GM23338 (cell line): ENCODE data around the gene ENOX1. TPM values are rescaled to one million over a fixed set of nuclear protein-coding genes. Genes with fewer than 3 reads are reported as not detected.

Experiments
- ATAC-seq: fragments of 200-7000 bp; cut with Tn5 transposase; 3 replicates; pipeline ENCODE4 v1.9.1; 2020
- DNase-seq: peaks from one replicate; pipeline ENCODE4 v3.0.0-alpha.2; 2015; ENCODE audit warnings: low spot score
- H2AFZ ChIP-seq: fragments of 200-600 bp; sonication (generic); 2 replicates; pipeline ENCODE4 v1.8.0; 2016; ENCODE audit warnings: antibody characterized with exemption, mild to moderate bottlenecking, moderate library complexity
- H3F3A ChIP-seq: fragments of 200-600 bp; sonication (generic); replicated peaks from 2 replicates; pipeline ENCODE4 v1.8.0; 2017; ENCODE audit warnings: antibody characterized with exemption, mixed run types, low read depth
- H3K27ac ChIP-seq: fragments of 200-600 bp; sonication (generic); 2 replicates; pipeline ENCODE4 v1.6.1; 2016; ENCODE audit warnings: low read depth
- H3K27me3 ChIP-seq: fragments of 200-600 bp; sonication (generic); 2 replicates; pipeline ENCODE4 v1.8.0; 2016; ENCODE audit warnings: mild to moderate bottlenecking, mixed run types, moderate library complexity; ENCODE audit not compliant: insufficient read depth
- H3K36me3 ChIP-seq: fragments of 200-600 bp; sonication (generic); 2 replicates; pipeline ENCODE4 v1.8.0; 2016; ENCODE audit warnings: mild to moderate bottlenecking; ENCODE audit not compliant: insufficient read depth
- H3K4me1 ChIP-seq: fragments of 200-600 bp; sonication (generic); 2 replicates; pipeline ENCODE4 v1.8.0; 2016; ENCODE audit warnings: mild to moderate bottlenecking, moderate library complexity; ENCODE audit not compliant: insufficient read depth
- H3K4me2 ChIP-seq: fragments of 200-600 bp; sonication (generic); 2 replicates; pipeline ENCODE4 v1.7.1; 2017; ENCODE audit warnings: mixed run types
- H3K4me3 ChIP-seq: fragments of 200-600 bp; sonication (generic); 2 replicates; pipeline ENCODE4 v1.6.1; 2016; ENCODE audit warnings: mixed run types
- H3K79me2 ChIP-seq: fragments of 200-600 bp; sonication (generic); replicated peaks from 2 replicates; pipeline ENCODE4 v1.8.0; 2017; ENCODE audit warnings: mild to moderate bottlenecking; ENCODE audit not compliant: insufficient read depth
- H3K9me2 ChIP-seq: fragments of 200-600 bp; sonication (generic); 2 replicates; pipeline ENCODE4 v1.8.0; 2017; ENCODE audit not compliant: insufficient read depth
- H4K20me1 ChIP-seq: fragments of 200-600 bp; sonication (generic); replicated peaks from 2 replicates; pipeline ENCODE4 v1.8.0; 2017; ENCODE audit warnings: mild to moderate bottlenecking; ENCODE audit not compliant: insufficient read depth
- H3K27ac Mint-ChIP-seq: 2 replicates; pipeline ENCODE4 v1.8.0; 2020; ENCODE audit warnings: inconsistent platforms, mild to moderate bottlenecking, moderate library complexity, mixed read lengths
- H3K27me3 Mint-ChIP-seq: 3 replicates; pipeline ENCODE4 v1.8.0; 2022; ENCODE audit warnings: low read depth, mild to moderate bottlenecking, moderate library complexity, mixed read lengths, inconsistent platforms; ENCODE audit not compliant: insufficient read depth, poor library complexity
- H3K36me3 Mint-ChIP-seq: 3 replicates; pipeline ENCODE4 v1.8.0; 2021; ENCODE audit warnings: low read depth, mild to moderate bottlenecking, inconsistent platforms, moderate library complexity, mixed read lengths
- H3K4me1 Mint-ChIP-seq: 3 replicates; pipeline ENCODE4 v1.8.0; 2020; ENCODE audit warnings: mild to moderate bottlenecking, inconsistent platforms, mixed read lengths
- H3K4me3 Mint-ChIP-seq: 3 replicates; pipeline ENCODE4 v1.8.0; 2021; ENCODE audit warnings: moderate library complexity, mild to moderate bottlenecking, inconsistent platforms, mixed read lengths
- H3K9me3 Mint-ChIP-seq: 3 replicates; pipeline ENCODE4 v1.8.0; 2020; ENCODE audit warnings: moderate library complexity, mild to moderate bottlenecking, inconsistent platforms, mixed read lengths
- CREB1 ChIP-seq: fragments of 250-450 bp; sonication (Bioruptor Pico); IDR thresholded peaks from 2 replicates; pipeline ENCODE4 v1.5.0; 2020; ENCODE audit warnings: low read depth, mild to moderate bottlenecking, moderate library complexity
- CTCF ChIP-seq, 2 experiments: fragments of 200-600 bp in 1 of 2; sonication (generic) in 1 of 2; conservative IDR thresholded peaks; 2 replicates each; pipeline versions ENCODE4 v1.5.1 to v1.6.1; 2016 to 2017; ENCODE audit warnings: antibody characterized with exemption in 2 of 2, low read depth in 2 of 2, mild to moderate bottlenecking in 2 of 2, moderate library complexity in 1 of 2
- ETS1 ChIP-seq: IDR thresholded peaks from 2 replicates; pipeline ENCODE4 v1.6.1; 2016; ENCODE audit warnings: antibody characterized with exemption
- EZH2 ChIP-seq: fragments of 200-600 bp; sonication (generic); IDR thresholded peaks from one replicate; pipeline ENCODE4 v1.8.0; 2017; ENCODE audit warnings: antibody characterized with exemption, mild to moderate bottlenecking, low read depth; ENCODE audit not compliant: unreplicated experiment
- EZH2phosphoT487 ChIP-seq: fragments of 200-600 bp; sonication (generic); IDR thresholded peaks from one replicate; pipeline ENCODE4 v1.8.1; 2018; ENCODE audit warnings: antibody characterized with exemption; ENCODE audit not compliant: unreplicated experiment
- JUNB ChIP-seq: IDR thresholded peaks from one replicate; pipeline ENCODE4 v1.6.1; 2016; ENCODE audit warnings: antibody characterized with exemption; ENCODE audit not compliant: unreplicated experiment
- NANOG ChIP-seq: IDR thresholded peaks from 2 replicates; pipeline ENCODE4 v1.6.1; 2016; ENCODE audit warnings: antibody characterized with exemption, borderline replicate concordance
- POLR2AphosphoS5 ChIP-seq: IDR thresholded peaks from 2 replicates; pipeline ENCODE4 v1.6.1; 2016; ENCODE audit warnings: antibody characterized with exemption, low read depth
- REST ChIP-seq: IDR thresholded peaks from one replicate; pipeline ENCODE4 v1.6.1; 2018; ENCODE audit warnings: antibody characterized with exemption; ENCODE audit not compliant: unreplicated experiment
- STAT1 ChIP-seq: IDR thresholded peaks from one replicate; pipeline ENCODE4 v1.6.1; 2016; ENCODE audit warnings: antibody characterized with exemption; ENCODE audit not compliant: unreplicated experiment
- ZNF114 ChIP-seq: fragments of 250-450 bp; sonication (Bioruptor Pico); IDR thresholded peaks from 2 replicates; pipeline ENCODE4 v1.5.0; 2020; ENCODE audit warnings: mild to moderate bottlenecking, moderate library complexity
- ZNF331 ChIP-seq: fragments of 250-450 bp; sonication (Bioruptor Pico); IDR thresholded peaks from 2 replicates; pipeline ENCODE4 v1.5.0; 2020; ENCODE audit warnings: low read depth, mild to moderate bottlenecking, moderate library complexity
- ZNF462 ChIP-seq: fragments of 250-450 bp; sonication (Bioruptor Pico); IDR thresholded peaks from 2 replicates; pipeline ENCODE4 v1.5.0; 2020; ENCODE audit warnings: mild to moderate bottlenecking, moderate library complexity
- polyA plus RNA-seq: library from polyadenylated mRNA; unstranded; fragments of >200 nt; fragmentation: Nextera tagmentation; extraction: Ambion mirVana; gene quantifications from 2 replicates; pipeline ENCODE4 v1.2.1, GENCODE V29; 2016
- total RNA-seq: library from RNA; depleted of rRNA; stranded (reverse); fragments of >200 nt; shearing (Covaris generic); gene quantifications from 2 replicates; pipeline ENCODE4 v1.2.3, GENCODE V29; 2014

The ENOX1 gene
- total and polyA plus RNA-seq, 2 experiments from 2014 or later, result 0.66 to 0.81 TPM

GRCh38 chr13:43783820-43784219, 3.0 kb downstream of the ENOX1 start:
- Histone ChIP-seq H3K27me3 (peaks cover 98% of the 10 kb centered on the region), H3K36me3 (no peaks in the 10 kb centered on the region), H3K4me3 (no peak overlapping the region), H3F3A (no peaks in the 10 kb centered on the region; the same call in 1 of the 2 replicates), H3K79me2 (no peaks in the 10 kb centered on the region), H3K27ac (no peak overlapping the region), H2AFZ (no peak overlapping the region), H3K9me2 (no peaks in the 10 kb centered on the region), H3K4me1 (peaks cover 8% of the 10 kb centered on the region), H4K20me1 (peaks cover 3% of the 10 kb centered on the region), H3K4me2 (no peak overlapping the region)
- Mint-ChIP-seq H3K9me3 (no peaks in the 10 kb centered on the region), H3K4me1 (peaks cover 14% of the 10 kb centered on the region), H3K27me3 (peaks cover 60% of the 10 kb centered on the region), H3K27ac (no peak overlapping the region), H3K36me3 (no peaks in the 10 kb centered on the region), H3K4me3 (no peak overlapping the region)
- no peak for ATAC-seq
- DNase-seq, result peak; percentile 66
- TF ChIP-seq STAT1, result no peak
- no peak for TF ChIP-seq POLR2AphosphoS5
- TF ChIP-seq REST, result no peak
- no peak for TF ChIP-seq ZNF114 (CRISPR knock-in tag)
- no peak for TF ChIP-seq ETS1
- TF ChIP-seq EZH2phosphoT487, result no peak
- no peak for TF ChIP-seq CREB1 (CRISPR knock-in tag)
- no peak for TF ChIP-seq CTCF (conservative IDR thresholded peaks at IDR 0.05; ENCODE audit: low read depth in 2 of 2)
- no peak for TF ChIP-seq NANOG
- TF ChIP-seq ZNF462, result no peak
- no peak for TF ChIP-seq ZNF331 (CRISPR knock-in tag)
- no peak for TF ChIP-seq EZH2
- TF ChIP-seq JUNB, result no peak
